CD4-positive, alpha-beta T cell treated with Interferon alpha-2 for 1 hour (primary cell): ENCODE measurements around the gene PDE9A.

Source experiments
- DNase-seq, 2 donors: peaks; one replicate each; pipeline ENCODE4 v3.0.0-alpha.2; 2020 to 2022

PDE9A gene

DNA sequence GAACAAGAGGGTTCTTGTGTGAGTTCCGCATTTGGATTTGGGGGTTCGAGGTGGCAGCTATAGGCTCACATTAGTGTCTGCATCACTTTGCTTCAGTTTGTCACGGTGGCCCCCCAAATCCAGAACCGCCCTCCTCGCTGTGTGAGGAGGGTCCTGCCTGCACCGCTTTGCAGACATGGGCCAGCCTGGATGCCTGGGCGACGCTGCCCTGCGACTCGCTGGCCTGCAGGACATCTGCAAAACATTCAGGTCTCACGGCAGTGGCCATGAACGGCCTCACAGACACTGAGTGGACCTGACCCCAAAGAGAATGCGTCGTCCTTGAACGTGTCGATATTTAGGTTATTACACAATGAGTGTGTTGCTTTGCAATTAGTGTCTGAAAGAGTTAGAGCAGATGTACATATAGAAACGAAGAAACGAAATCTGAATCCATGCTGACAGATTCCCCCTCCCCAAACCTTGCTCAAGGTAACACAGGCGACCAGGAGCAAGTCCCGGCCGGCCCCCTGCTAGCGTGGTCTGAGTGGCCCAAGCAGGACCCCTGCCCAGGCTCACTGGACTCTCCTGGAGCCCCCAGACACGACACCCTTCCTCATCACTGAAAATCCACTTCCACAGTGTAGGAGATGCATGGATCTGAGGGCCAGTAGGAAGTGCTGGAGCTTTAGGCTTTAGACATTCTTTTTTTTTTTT lies 20.4 kb downstream of the PDE9A start:
- no peak for DNase-seq

DNA sequence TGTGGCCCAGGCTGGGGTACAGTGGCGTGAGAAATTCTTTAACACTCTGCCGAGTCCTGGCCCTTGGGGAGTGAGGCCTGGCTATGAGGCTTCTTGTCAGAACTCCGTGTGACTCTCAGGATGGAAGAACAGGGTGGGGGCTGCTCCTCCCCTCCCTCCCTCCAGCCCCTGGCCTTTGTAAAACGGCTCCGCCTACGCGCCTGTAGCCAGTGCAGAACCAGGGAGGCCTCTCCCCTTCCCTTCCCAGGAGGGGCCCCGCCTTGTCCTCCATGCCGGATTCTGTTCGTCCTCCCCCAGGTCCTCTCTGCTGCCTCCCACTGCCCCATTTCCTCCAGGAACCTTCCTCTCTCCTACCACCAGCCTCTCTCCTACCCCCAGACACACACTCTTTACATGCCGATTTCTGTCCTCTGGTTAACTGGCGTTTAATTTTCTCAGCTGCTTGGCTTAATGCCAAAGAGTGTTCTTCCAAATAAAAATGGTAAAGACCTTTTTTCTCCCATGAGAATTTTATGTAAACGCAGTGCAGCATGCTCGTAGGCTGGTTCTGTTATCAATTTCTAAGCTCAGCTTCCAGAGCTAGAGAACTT lies 21.0 kb downstream of the PDE9A start:
- DNase-seq = no peak

DNA sequence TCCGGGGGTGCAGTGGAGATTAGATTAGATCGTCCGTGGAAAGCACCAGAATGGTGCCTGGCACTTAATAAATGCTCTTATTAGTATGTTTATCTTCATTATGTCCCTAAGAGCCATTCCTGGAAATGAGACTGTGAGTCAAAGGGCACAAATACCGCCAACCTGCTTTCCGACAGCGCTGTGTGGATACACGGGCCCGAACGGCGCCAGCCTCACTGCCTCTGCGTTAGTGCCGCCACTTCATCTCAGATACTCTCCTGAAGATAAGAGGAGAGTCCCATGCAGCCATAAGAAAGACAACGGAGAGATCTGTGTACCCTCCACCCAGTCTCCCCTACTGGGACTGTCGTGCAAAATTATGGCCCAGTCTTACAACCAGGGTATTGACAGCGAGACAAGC lies 22.0 kb downstream of the PDE9A start:
- DNase-seq = no peak

DNA sequence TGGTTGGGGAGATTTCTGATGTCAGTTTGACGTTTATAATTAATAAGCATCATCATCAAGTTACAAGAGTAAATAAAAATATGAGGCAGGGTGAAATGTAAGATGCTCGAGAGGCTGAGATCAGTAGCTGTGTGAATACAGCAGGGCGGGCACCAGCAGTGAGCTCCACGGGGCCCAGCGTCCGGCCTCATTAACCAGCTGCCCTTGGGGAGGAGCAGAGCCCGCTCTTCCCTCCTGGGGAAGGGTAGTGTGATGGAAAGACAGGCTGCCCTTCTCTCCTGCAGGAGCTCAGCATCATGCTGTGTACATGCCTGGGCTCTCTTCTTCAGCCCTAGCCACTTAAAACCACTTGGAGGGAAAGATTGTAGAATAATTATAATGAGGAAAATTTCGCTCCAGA lies 23.4 kb downstream of the PDE9A start:
- no peak for DNase-seq

DNA sequence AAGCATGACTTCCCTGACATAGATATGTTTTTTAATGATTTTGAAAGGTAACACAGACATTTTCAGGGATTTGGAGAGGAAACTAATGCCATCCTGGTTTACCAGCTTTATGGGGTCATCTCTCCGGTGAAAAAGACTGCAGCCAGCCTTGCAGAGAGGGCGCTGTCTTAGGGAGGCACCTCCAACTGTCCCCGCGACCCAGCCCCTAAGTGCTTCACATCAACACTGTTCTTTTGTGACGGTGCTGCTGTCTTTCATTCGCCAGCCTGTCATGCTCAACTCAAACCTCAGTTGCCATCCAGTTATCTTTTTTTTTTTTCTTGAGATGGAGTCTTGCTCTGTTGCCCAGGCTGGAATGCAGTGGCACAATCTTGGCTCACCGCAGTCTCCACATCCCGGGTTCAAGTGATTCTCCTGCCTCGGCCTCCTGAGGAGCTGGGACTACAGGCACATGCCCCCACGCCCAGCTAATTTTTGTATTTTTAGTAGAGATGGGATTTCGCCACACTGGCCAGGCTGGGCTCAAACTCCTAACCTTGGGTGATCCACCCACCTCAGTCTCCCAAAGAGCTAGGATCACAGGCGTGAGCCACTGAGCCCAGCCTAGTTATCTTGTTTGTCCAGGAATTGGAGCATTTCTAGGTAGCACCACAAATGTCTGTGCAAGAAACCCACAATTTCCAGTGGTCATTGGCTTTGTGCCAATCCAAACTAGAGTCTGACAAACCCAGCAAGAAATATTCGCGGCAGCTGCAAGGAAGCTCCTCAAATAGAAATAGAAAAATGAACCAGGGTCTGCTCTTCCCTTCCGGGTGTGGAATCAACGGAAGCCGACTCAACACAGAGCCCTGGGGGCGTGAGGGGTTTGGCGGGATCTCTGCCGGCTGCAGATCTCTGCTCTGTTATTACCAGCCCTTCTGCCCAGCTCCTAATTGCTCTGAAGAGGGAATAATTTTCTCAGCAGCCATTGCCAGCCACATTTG lies 24.2 kb downstream of the PDE9A start:
- DNase-seq = no peak

DNA sequence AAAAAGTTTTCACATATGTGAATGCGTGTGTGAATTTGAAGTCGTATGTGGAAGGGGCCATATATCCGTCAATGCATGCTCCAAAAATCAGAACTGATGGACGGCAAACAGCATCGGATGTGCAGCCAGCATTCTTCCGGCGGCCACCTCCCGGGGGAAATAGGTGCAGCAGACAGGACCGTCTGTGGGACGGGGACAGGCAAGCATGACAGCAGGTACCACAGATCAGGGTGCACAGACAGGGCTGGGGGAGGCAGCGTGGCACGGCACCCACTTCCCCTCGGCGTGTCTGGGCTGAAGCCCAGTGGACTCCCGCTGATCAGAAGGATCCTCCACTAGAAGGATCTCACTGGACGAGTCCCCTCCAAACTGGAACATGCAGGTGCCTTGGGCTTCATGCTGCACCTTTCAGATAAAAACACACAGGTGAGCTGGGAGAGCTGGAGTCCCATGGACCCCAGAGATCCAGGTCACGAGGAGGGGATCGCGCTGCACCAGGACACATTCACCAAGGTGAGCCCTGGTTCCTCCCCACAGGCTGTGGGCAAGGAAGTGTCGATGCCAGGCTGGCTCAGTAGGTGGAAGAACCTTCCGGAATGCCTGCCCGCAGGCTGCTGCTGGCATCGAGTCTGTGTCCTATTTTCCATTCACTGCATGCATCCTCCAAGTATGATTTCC lies 25.3 kb downstream of the PDE9A start:
- no peak for DNase-seq

DNA sequence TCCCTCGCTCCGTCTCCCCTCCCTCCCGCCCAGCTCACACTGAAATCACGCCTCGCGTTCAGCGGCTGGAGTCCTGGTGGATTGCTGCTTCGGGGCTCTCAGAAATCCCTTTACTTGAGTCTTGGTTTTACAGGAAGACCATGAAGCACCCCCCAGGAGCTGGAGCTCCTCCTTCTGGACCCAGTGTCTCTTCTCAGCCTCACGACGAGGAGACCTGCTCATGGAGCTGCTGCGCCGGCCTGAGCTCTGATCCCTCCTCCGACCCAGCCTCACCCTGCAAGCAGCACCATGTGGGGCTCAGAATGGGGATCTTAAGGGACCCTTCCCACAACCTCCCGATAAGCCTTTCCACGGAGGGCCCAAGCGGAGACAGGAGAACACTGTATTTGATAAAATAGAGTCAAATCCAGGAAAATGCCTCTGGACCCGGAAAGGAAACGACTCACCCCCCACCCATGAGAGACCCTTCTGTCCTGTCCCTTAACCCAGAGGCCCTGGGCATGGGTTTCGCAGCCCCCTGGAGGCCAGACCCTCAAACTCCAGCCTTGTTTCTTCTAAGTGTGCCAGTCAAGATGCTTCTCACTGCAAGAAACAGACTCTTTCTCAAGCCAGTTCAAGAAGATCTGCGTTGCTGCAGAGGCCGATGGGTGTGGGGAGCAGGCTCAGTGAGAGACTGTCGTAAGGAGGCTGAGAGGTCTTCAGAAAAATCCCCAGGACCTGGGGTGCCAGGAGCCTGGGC lies 26.1 kb downstream of the PDE9A start:
- DNase-seq = no peak

DNA sequence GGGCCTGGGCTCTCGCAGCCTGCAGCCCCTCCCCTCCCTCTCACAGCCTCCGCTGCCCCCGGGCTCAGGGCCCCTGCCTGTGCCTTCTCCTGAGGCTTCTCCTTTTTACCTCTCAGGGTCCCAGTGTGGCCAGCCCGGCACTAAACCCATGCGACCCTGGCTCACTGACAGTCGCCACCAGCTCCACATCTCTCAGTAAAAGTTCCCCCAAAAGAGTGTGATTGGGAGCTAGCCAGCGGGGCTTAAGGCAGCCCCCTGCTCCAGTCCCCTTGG lies 26.6 kb downstream of the PDE9A start:
- no peak for DNase-seq

DNA sequence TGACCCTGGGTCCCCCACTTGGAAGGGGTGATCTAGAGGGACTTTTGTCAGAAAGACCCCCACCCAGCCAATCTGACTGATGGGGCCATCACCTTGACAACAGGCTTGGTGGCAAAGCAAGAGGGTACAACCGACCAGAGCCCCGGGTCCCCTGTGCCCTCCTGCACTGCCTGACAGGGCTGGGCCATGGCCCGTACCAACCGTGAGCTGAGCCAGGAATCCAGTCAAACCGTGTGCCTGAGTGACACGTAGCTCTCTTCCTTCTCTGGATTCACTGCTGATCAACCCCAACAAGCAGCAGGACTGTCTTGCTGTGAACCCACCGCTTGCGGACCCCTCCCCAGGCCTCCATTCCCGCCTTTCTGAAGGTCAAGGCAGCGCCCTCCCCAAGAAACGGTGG lies 27.0 kb downstream of the PDE9A start:
- DNase-seq = no peak

DNA sequence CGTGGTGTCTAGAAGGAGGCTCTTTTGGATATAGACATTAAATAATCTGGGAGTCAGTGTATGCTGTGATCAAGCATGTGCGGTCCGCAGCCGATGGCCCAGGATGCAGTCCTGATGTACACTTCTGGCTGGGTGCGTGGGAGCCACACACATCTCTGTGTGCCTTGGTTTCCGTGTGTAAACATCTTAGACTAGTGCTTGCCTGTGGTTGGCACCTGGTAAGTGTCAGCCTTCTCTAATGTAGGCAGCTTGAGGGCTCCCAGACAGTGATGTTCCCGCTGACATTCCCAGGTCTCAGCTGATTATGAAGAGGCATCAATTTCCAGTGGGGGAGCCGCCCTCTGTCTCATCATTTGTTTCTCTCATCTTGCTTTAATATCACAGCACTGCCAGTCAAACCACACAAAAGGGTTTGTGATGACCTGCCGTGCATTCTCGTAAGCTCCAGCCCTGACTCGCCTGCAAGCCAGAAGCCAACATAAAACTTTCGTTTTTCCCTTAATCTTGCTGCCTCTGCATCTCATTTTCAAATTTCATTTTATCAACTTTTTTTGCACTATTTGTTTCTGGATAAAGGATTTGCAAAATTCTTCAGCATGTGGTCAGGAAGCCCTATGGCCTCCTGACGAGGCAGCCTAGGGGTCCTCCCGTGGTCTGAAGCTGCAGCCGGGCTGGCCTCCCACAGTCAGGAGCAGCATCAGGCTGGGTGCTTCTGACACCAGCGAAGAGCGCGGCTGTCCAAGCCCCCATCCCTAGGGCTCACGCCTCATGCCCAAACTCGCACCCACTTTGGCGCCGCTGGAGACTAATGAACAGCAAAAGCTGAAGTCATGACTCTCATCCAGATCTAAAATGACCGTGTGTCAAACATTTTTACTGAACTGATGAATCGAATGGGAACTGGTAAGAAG lies 28.1 kb downstream of the PDE9A start:
- peak in 1 of 2 donors; percentile 15 for DNase-seq

DNA sequence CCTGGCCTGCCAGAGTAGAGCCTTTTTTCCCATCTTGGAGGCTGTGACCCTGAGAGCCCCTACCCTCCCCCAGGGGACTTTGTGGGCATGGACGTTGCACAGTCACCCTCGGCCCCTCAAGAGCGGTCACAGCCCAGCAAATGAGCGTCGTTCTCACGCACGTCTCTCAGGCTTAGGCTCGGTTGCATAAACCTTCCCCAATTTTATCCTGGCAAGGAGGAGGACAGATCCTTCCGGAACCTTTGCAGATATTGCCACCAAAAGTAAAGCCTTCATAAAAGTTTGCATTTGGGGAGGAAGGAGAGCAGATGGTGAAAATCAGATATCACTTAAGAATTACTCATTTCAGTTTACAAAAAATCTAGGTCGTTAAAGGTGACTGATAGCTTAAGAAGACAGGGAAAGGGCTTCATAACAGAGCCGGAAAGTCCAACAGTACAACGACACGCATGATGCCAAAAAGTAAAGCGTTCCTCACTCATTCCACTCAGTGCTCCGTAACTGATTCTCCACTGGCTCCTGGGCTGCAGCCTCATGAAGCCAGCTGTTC lies 29.3 kb downstream of the PDE9A start:
- DNase-seq = no peak

DNA sequence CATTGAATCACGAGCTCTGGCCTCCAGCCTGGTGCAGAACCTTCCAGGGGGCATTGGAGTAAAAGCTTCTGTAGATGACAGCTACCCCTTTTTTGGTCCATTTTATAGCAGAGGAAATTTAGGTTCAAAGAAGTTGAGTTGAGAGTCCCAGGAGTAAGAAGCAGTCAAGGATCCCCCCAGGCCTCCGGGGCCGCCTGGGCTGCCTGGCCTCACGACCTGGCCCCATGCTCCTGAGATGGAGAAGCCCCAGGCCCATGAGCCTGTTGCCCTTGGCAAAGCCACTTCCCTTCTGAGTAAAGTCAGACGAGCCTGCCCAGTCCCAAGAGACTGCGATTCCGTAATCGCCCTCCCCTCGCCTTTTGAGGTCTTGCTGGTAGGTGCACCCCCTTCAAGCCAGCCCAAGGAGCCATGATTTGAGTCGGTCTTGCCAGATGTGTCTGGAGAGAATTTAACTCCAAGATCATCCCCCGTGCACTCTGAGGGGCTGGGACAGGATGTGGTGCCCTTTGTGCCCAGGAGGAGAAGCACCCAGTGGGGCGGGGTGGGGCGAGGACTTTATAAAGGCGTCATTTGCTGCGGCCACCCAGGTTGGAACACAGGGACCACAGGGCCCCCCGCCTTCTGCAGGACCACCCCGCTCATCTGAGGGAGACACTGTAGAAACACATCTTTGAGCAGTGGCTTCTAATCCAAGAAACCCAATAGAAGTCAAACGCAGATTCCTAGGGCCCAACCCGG lies 30.1 kb downstream of the PDE9A start:
- peak in 1 of 2 donors; percentile 15 for DNase-seq

DNA sequence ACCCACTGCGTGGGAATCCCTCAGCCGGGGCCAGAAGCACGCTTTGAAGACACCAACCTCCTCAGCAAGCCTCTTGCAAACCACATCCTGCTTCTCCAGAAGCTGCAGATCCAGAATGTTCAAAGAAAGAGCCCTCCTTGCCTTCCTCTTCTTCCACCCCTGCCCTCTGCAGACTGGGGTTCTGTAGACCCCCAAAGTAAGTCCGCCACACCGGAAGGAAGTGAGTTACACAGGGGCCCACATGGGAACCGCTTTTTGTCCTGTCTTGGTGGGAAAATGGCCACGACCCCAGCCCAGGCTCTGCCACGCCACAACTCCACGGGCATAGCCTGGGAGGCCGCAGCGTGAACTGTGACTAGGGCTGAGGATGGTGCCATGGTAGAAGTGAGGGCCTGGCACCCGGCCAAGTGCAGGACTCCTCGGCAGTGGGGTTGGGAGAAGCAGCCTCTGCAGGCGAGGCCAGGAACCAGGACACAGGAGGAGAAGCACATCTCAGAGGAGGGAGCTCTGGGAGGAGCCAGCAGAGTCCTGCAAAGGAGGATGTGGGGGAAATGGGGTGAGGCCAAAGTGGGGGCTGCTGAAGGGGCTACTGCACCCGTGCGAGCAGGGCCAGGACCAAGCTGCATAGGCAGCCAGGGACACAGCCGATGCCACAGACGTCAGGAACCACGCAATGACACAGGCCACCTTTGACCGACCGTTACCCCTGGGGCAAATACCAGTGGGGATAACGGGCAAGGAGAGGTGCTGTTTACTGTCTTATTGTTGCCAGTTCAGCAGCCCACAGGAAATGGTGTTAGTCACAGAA lies 30.9 kb downstream of the PDE9A start:
- peak; percentile 25 to 55 for DNase-seq

DNA sequence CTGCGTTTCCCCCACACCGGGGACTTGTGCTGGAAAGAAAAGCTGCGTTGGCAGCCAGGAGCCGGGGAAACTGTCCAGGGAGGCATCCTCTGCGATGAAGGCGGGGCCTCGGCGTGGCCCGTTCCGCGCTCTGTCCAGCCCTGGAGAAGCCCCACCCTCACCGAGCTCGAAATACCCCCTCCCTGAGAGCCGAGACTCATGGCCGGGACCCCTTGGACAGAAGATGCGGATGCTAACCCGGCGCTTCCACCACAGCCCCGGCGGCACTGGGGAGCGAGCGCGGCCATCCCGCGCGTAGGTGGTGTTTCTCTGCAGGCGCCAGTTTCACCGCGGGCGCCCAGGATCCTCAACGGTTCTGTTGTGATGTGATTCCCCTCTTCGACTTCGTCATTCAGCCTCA lies 31.6 kb downstream of the PDE9A start:
- peak in 1 of 2 donors; percentile 4 for DNase-seq

DNA sequence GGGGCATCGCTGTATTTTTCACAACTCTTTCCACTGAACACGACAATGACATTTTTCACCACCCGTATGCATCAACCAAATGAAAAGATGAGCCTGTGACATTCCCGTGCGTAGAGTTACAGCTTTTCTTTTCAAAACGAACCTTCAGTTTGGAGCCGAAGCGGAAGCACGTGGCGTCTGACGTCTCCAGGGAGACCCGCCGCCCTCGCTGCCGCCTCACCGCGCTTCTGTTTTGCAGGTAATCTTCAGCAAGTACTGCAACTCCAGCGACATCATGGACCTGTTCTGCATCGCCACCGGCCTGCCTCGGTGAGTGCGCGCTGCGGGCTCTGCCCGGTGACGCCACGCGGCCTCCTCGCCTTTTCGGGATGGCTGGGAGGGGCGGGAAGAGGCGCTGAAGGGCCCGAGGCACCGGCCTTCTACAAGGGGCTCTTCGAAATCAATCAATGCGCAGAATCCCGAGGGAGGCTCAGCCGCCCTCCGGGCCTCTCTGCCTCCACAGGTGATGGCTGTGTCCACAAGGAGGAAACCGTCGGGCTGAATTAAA lies 32.6 kb downstream of the PDE9A start:
- no peak for DNase-seq

DNA sequence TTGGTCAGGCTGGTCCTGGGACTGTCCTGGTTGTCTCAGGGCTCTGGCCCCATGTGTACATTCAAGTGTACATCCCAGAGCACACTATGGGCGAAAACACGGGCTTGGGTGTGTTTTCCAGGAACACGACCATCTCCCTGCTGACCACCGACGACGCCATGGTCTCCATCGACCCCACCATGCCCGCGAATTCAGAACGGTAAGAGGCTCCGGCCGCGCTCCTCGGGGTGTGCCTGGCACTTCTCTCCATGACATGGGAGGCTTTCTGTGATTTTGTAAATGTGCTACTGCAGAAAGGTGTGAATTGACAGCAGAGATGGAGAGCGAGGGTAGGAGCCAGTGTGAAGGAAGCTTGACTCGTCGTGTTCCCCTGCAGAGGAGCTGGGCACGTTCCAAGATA lies 34.4 kb downstream of the PDE9A start:
- no peak for DNase-seq

DNA sequence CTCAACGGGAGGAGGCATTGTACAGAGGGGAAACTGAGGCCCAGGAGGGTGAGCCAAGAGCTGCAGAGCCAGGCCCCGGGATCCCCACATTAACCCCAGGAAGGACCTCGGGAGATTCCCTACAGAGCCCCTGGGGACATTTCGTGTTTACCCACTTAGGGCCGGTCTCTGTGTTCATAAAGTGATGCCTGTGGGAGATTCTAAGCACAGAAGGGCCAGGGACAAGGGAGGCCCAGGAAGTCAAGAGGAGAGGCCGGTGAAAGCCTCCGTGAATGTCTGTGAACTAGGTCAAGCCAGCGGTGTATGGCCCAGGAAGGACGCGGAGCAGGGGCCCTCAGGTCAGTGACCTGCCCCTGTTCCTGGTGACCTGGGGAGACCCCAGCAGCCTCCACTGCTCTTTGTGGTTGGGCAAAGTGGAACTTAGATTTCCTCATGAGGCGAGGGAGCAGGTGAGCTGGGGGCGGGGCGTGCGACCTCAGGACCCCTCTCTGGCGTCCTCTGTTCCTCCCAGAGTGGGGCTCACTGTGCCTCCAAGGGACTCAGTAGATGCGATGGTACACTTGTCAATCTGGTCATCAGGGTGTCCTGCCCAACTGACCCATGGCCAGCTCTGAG lies 34.9 kb downstream of the PDE9A start:
- DNase-seq = no peak

DNA sequence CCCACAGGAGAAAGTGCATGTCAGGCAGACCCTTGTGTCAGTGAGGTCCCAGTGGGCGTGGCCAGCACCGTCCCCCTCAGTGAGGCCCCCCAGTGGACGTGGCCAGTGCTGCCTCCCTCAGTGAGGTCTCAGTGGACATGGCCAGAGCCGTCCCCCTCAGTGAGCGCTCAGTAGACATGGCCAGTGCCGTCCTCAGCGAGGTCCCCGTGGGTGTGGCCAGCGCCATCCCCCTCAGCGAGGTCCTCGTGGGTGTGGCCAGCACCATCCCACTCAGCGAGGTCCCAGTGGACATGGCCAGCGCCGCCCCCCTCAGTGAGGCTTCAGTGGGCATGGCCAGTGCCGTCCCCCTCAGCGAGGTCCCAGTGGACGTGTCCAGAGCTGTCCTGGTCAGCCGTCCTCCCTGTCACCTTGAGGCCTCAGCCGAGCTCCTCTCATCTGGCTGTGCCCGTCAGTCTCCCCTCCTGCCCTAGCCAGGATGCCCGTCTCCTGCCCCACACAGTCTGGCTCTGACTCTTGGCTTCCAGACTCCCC lies 35.5 kb downstream of the PDE9A start:
- DNase-seq = no peak

DNA sequence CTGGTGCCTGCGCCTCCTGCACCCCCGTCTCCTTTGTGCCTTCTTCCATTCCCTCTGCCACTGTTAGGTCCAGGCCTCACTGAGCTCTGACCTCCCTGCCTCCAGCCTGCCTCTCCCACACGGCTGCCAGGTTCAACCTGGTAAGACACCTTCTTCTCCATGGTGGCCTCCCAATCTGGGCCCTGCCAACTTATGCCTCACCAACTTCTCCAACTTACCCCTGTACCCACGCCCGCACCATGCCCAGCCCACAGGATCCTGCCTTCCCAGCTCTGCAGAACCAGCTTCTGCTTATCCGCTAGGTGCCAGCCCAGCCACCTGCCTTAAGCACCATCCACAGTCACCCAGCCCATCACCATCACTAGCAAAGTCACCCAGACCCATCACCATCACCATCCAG lies 37.2 kb downstream of the PDE9A start:
- DNase-seq = no peak
